CD4-positive, alpha-beta memory T cell (primary cell): ENCODE results near the gene WFIKKN1. TPM values are rescaled to one million over a fixed set of nuclear protein-coding genes. Genes with fewer than 3 reads are reported as not detected.

Experiments used
- CTCF ChIA-PET: fragments of 350-600 bp; sonication (Branson Sonifier 250); formaldehyde crosslinking; loops from one replicate; lab custom pipeline; 2021; ENCODE audit warnings: inconsistent platforms; ENCODE audit not compliant: partially characterized antibody; lab: Charles Lee
- POLR2A ChIA-PET: fragments of 350-600 bp; sonication (Branson Sonifier 250); formaldehyde crosslinking; loops from one replicate; lab custom pipeline; 2021; ENCODE audit not compliant: partially characterized antibody; lab: Charles Lee
- DNase-seq, 5 donors: peaks; one replicate each; pipeline versions ENCODE4 v3.0.0 to v3.0.0-alpha.2; 2020 to 2022; ENCODE audit warnings: mixed read lengths in 1 of 5
- H3K27ac ChIP-seq: one replicate; pipeline ENCODE4 v1.7.0; 2013; ENCODE audit warnings: low read depth, low read length
- H3K27me3 ChIP-seq: 2 replicates; pipeline ENCODE4 v1.7.0; 2013; ENCODE audit warnings: mild to moderate bottlenecking, low read length, moderate library complexity; ENCODE audit not compliant: insufficient read depth
- H3K36me3 ChIP-seq: 2 replicates; pipeline ENCODE4 v1.7.0; 2013; ENCODE audit warnings: mild to moderate bottlenecking, low read length, moderate library complexity; ENCODE audit not compliant: insufficient read depth
- H3K4me1 ChIP-seq: 2 replicates; pipeline ENCODE4 v1.7.0; 2013; ENCODE audit warnings: mild to moderate bottlenecking, low read length, moderate library complexity; ENCODE audit not compliant: insufficient read depth
- H3K4me3 ChIP-seq, 2 donors: one replicate each; pipeline ENCODE4 v1.7.0; 2013; ENCODE audit warnings: low read length in 2 of 2, mild to moderate bottlenecking in 1 of 2
- H3K9me3 ChIP-seq, 2 donors: one replicate each; pipeline ENCODE4 v1.7.0; 2013; ENCODE audit warnings: low read length in 2 of 2, control low read depth in 1 of 2; ENCODE audit not compliant: control insufficient read depth in 1 of 2
- H3K27ac Mint-ChIP-seq, 7 donors: one replicate each; pipeline ENCODE4 v1.8.0; 2020 to 2021; ENCODE audit warnings: mixed read lengths in 7 of 7, mild to moderate bottlenecking in 6 of 7, inconsistent platforms in 3 of 7, moderate library complexity in 3 of 7
- H3K27me3 Mint-ChIP-seq, 2 donors: one replicate each; pipeline ENCODE4 v1.8.0; 2020 to 2021; ENCODE audit warnings: mixed read lengths in 2 of 2
- H3K36me3 Mint-ChIP-seq, 2 donors: one replicate each; pipeline ENCODE4 v1.8.0; 2020 to 2021; ENCODE audit warnings: mixed read lengths in 2 of 2, inconsistent platforms in 1 of 2, mild to moderate bottlenecking in 1 of 2
- H3K4me1 Mint-ChIP-seq, 4 donors: one replicate each; pipeline ENCODE4 v1.8.0; 2020 to 2021; ENCODE audit warnings: mixed read lengths in 4 of 4, mild to moderate bottlenecking in 1 of 4
- H3K4me3 Mint-ChIP-seq, 8 donors: one replicate each; pipeline ENCODE4 v1.8.0; 2020 to 2021; ENCODE audit warnings: mixed read lengths in 8 of 8, mild to moderate bottlenecking in 7 of 8, moderate library complexity in 6 of 8, inconsistent platforms in 3 of 8
- H3K9me3 Mint-ChIP-seq, 8 donors: one replicate each; pipeline ENCODE4 v1.8.0; 2020 to 2021; ENCODE audit warnings: mixed read lengths in 8 of 8, mild to moderate bottlenecking in 5 of 8, inconsistent platforms in 3 of 8, moderate library complexity in 1 of 8
- intact Hi-C: fragments of 100-400 bp; cut with micrococcal nuclease; formaldehyde crosslinking; loops from one replicate; pipeline ENCODE4 v1.15.1; 2023
- polyA plus RNA-seq, 2 donors: library from polyadenylated mRNA; unstranded; fragments of 300-500 nt; fragmentation: Illumina TruSeq; gene quantifications; one replicate each; pipeline ENCODE4 v1.2.3, GENCODE V29; 2021
- total RNA-seq, 2 experiments: library from RNA; stranded (reverse); gene quantifications; one replicate each; pipeline ENCODE4 v1.2.3, GENCODE V29; 2021

The WFIKKN1 gene
- total and polyA plus RNA-seq, 4 experiments from 2014 or later = 0.09 to 0.86 (median 0.67) TPM; not detected in 1

DNA sequence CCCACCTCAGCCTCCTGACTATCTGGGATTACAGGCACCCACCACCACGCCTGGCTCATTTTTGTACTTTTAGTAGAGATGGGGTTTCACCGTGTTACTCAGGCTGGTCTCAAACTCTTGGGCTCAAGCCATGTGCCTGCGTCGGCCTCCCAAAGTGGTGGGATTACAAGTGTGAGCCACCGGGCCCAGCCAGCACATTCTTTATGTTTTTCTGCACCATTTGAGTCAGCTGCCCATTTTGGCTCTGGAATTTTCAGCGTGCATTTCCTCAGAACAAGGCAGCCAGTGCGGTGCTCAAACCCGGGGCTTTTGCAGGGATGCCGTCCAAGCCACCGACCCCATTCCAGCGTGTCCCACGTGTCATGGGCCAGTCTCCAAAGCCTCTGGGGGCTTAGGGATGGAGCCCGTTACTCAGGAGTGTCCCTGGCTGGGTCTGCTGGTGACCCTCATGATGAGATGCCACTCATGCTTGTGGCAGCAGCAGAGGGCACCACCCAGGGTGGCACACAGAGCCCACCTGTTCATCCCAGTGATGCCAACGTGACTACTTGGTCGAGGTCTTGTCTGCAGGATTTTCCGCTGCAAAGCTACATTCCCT is 44.6 kb upstream of the WFIKKN1 start:
- peaks cover 0 to 10% of the 10 kb centered on the region in 2 donors for H3K36me3 Mint-ChIP-seq
- no peaks in the 10 kb centered on the region for H3K9me3 ChIP-seq
- no peaks in the 10 kb centered on the region for H3K27me3 ChIP-seq
- H3K4me1 ChIP-seq = peaks cover 20% of the 10 kb centered on the region
- ChIA-PET CTCF (no interaction called here), POLR2A (interaction anchor here (0.6 to 1.2 kb wide), 3 partner anchors 9 to 138 kb away, joined by 3 read pairs; no protein-coding TSS in a partner anchor)
- H3K4me3 Mint-ChIP-seq = no peak overlapping the region
- no peak overlapping the region for H3K27ac ChIP-seq
- intact Hi-C loops = loop anchor here (10.0 kb wide), 1 partner anchor 211 kb away; the partner anchor contains the start of gene MRPL28
- H3K36me3 ChIP-seq = no peaks in the 10 kb centered on the region
- no peak for DNase-seq
- H3K4me1 Mint-ChIP-seq = peaks cover 9 to 33% (median 17%) of the 10 kb centered on the region in 4 donors
- H3K9me3 Mint-ChIP-seq = peaks cover 0 to 2% (median 0%) of the 10 kb centered on the region in 8 donors
- H3K27ac Mint-ChIP-seq = peak overlapping the region in 3 of 7 donors; percentile 57 to 70 (median 67)
- H3K27me3 Mint-ChIP-seq = no peaks in the 10 kb centered on the region
- no peak overlapping the region for H3K4me3 ChIP-seq

DNA sequence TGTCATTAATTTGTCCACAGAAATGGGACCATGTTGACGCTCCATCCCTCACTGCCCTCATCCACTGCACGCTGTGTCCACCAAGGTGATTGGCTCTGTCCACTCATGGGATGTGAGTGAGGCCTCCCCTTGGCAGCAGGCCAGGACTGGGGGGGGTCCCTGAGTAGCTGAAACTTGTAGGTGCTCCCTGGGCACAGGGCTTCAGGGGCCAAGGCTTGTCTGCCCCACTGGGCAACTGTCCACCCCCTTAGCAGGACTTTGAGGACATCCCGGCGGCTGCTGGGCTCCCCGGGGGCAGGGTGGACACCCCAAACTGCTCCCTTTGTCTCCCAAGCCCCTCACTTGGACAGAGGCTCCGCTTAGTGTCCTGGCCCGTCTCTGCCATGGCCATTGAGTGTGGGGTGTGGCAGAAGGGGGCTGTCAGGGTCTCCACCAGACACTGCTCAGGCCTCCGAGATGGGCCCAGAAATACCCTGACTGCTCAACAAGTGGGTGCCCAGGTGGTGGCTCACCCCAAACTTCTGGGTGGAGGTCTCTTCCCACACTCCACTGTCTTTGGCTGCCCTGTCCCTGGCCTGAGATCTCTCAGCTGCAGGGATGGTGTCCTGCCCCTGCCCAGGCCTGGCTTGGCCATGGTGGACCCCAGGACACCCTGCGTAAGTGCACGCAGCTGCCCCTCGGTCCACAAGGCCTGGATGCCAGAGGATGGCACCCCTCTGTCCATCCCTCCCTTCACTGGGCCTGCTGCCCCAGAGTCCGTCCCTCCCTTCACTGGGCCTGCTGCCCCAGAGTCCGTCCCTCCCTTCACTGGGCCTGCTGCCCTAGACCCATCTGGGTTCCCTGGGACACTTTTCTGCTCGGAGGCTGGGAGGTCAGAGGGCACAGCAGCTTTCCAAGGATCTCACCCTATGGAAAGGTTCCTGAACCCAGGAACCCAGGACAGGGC is 43.9 kb upstream of the WFIKKN1 start:
- H3K9me3 Mint-ChIP-seq = peaks cover 0 to 2% (median 0%) of the 10 kb centered on the region in 8 donors
- peak overlapping the region in 7 of 8 donors; percentile 52 to 97 (median 69) for H3K4me3 Mint-ChIP-seq
- peaks cover 10 to 35% (median 21%) of the 10 kb centered on the region in 4 donors for H3K4me1 Mint-ChIP-seq
- H3K4me3 ChIP-seq = no peak overlapping the region
- no peaks in the 10 kb centered on the region for H3K9me3 ChIP-seq
- DNase-seq = peak in 1 of 5 donors; percentile 37
- POLR2A ChIA-PET = interaction anchor here (1.1 to 2.7 kb wide), 5 partner anchors 10 to 50 kb away, joined by 3 to 18 read pairs (median 6); partner anchors contain the start of genes NHLRC4 and PIGQ
- peak overlapping the region in 6 of 7 donors; percentile 65 to 98 (median 76) for H3K27ac Mint-ChIP-seq
- no peak overlapping the region for H3K27ac ChIP-seq
- intact Hi-C loops = loop anchor here (10.0 kb wide), 1 partner anchor 212 kb away; the partner anchor contains the start of gene MRPL28
- peaks cover 25% of the 10 kb centered on the region for H3K4me1 ChIP-seq
- H3K36me3 Mint-ChIP-seq = peaks cover 0 to 10% of the 10 kb centered on the region in 2 donors
- H3K27me3 ChIP-seq = no peaks in the 10 kb centered on the region
- CTCF ChIA-PET = no interaction called here
- no peaks in the 10 kb centered on the region for H3K36me3 ChIP-seq
- no peaks in the 10 kb centered on the region for H3K27me3 Mint-ChIP-seq

DNA sequence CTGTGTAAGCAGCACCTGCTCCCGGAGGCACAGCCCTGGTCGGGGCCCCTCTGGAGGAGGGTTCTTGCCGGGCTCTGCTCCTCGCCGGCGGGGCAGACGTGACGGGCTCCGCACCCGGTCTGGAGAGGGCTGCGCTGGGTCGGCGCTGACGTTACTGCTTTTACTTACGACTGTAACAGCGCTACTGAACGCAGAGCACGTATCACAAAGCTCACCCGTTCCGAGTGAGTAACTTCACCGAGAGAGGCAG is 42.2 kb upstream of the WFIKKN1 start:
- Mint-ChIP-seq H3K27ac (peak overlapping the region; percentile 91 to 99 (median 99)), H3K9me3 (peaks cover 0 to 2% (median 0%) of the 10 kb centered on the region in 8 donors), H3K27me3 (no peaks in the 10 kb centered on the region), H3K4me3 (peak overlapping the region; percentile 93 to 99 (median 97)), H3K4me1 (peaks cover 12 to 44% (median 30%) of the 10 kb centered on the region in 4 donors), H3K36me3 (peaks cover 0 to 12% of the 10 kb centered on the region in 2 donors)
- intact Hi-C loops = loop anchor here (2.0 to 10.0 kb wide), 3 partner anchors 90 to 382 kb away; partner anchors contain the start of genes LMF1 and MRPL28
- peak in 4 of 5 donors; percentile 71 to 86 (median 76) for DNase-seq
- H3K9me3 ChIP-seq = no peaks in the 10 kb centered on the region
- H3K27me3 ChIP-seq = no peaks in the 10 kb centered on the region
- POLR2A ChIA-PET = interaction anchor here (1.0 to 2.7 kb wide), 8 partner anchors 9 to 61 kb away, joined by 3 to 18 read pairs (median 6); partner anchors contain the start of genes CAPN15, METTL26, NHLRC4 and PIGQ
- no peaks in the 10 kb centered on the region for H3K36me3 ChIP-seq
- peaks cover 27% of the 10 kb centered on the region for H3K4me1 ChIP-seq
- peak overlapping the region; percentile 85 for H3K27ac ChIP-seq
- H3K4me3 ChIP-seq = peak overlapping the region; percentile 69 to 89
- CTCF ChIA-PET = no interaction called here

DNA sequence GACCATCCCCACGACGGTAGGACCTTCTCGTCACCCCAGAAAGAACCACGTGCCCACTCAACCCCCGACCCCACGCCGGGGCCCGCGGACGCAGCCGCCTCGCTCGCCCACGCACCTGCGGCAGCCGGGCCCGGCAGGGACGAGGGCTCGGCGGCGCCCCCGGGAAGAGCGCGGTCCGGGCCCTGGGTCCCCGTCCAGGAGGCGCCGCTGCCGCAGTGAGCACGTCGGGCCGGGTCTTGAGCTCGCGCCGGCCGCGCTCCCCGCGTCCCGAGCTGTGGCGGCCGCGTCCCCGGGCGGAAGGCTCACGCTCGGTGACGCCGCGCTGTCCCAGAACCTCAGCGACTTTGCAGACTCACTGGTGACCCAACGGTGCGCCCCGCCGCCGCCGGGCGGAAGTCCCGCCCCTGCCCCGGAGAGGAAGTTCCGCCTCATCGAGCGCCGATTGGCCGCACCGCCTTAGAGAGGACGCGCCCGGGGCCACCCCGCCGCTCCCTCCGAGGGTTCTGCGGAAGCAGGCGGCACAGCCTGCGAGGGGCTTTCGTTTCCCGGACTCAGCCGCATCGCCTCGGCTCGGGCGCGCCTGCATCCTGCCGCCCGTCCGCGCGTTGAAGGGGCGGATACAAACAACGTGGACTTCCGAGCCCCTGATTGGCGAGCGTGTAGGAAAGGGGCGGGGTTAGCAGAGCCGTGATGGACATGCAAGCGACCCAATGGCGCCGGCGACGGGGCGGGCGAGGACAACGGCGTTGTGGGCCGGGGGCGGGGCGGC is 41.7 kb upstream of the WFIKKN1 start:
- Mint-ChIP-seq H3K4me3 (peak overlapping the region; percentile 93 to 100 (median 99)), H3K27ac (peak overlapping the region; percentile 91 to 100 (median 99)), H3K36me3 (peaks cover 0 to 12% of the 10 kb centered on the region in 2 donors), H3K4me1 (peaks cover 14 to 48% (median 33%) of the 10 kb centered on the region in 4 donors), H3K9me3 (peaks cover 0 to 2% (median 0%) of the 10 kb centered on the region in 8 donors), H3K27me3 (no peaks in the 10 kb centered on the region)
- peak overlapping the region; percentile 85 for H3K27ac ChIP-seq
- CTCF ChIA-PET = no interaction called here
- peak overlapping the region; percentile 69 to 89 for H3K4me3 ChIP-seq
- no peaks in the 10 kb centered on the region for H3K27me3 ChIP-seq
- POLR2A ChIA-PET = interaction anchor here (0.7 to 2.7 kb wide), 8 partner anchors 9 to 1566 kb away, joined by 3 to 18 read pairs (median 5); partner anchors contain the start of genes CAPN15, METTL26, PIGQ and TRAF7
- no peaks in the 10 kb centered on the region for H3K36me3 ChIP-seq
- peak; percentile 99 to 100 (median 99) for DNase-seq
- no peaks in the 10 kb centered on the region for H3K9me3 ChIP-seq
- peaks cover 27% of the 10 kb centered on the region for H3K4me1 ChIP-seq
- intact Hi-C loops = loop anchor here (1.0 to 10.0 kb wide), 6 partner anchors 19 to 382 kb away; partner anchors contain the start of genes CAPN15, LMF1, METTL26 and MRPL28

DNA sequence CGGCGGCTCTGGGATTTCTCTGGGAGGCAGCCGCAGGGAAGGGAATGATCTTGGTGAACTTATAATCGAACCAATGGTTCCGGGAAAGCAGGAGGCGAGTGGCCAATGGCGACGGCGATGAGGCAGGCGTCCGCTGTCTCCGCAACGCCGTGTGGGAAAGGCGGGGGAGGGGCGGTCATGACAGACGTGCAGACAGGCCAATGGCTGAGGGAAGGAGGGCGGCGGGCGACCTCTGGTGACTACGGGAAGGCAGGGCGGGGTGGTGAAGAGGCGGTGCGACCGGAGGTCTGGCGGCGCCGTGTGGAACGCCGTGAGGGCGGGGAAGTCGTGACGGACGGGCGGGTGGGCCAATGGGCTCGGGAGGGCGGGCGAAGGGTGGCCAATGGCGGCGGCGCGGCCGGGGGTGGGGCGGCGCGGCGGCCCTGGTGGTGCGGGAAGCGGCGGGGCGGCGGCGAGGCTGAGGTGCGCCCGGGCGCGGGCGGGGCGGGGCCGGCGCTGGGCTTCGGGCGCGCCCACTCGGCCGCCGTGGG is 41.1 kb upstream of the WFIKKN1 start, which contains the start of gene RAB40C:
RAB40C (plus strand) TSS at position 409 of the 530 bp plus-strand sequence. CDS start 226 bp downstream, outside the sequence.
- H3K36me3 ChIP-seq = no peaks in the 10 kb centered on the region
- Mint-ChIP-seq H3K4me1 (peaks cover 16 to 54% (median 33%) of the 10 kb centered on the region in 4 donors), H3K27ac (peak within 1 kb of the TSS; percentile 91 to 100 (median 99)), H3K4me3 (peak within 1 kb of the TSS; percentile 93 to 100 (median 99)), H3K9me3 (peaks cover 0 to 2% (median 0%) of the 10 kb centered on the region in 8 donors), H3K27me3 (no peaks in the 10 kb centered on the region), H3K36me3 (peaks cover 0 to 13% of the 10 kb centered on the region in 2 donors)
- no peaks in the 10 kb centered on the region for H3K27me3 ChIP-seq
- peak within 1 kb of the TSS; percentile 52 to 89 for H3K4me3 ChIP-seq
- DNase-seq = peak; percentile 99
- H3K27ac ChIP-seq = peak within 1 kb of the TSS; percentile 85
- H3K9me3 ChIP-seq = no peaks in the 10 kb centered on the region
- H3K4me1 ChIP-seq = peaks cover 27% of the 10 kb centered on the region
- intact Hi-C loops = loop anchor here (1.0 to 10.0 kb wide), 6 partner anchors 19 to 381 kb away; partner anchors contain the start of genes CAPN15, LMF1, METTL26 and MRPL28
- ChIA-PET CTCF (no interaction called here), POLR2A (interaction anchor here (0.8 to 2.2 kb wide), 6 partner anchors 10 to 188 kb away, joined by 3 to 18 read pairs (median 8); partner anchors contain the start of genes DECR2, METTL26, NHLRC4 and PIGQ)
